ENCODE results near the gene FIGNL2. TPM values are rescaled to one million over a fixed set of nuclear protein-coding genes. Genes with fewer than 3 reads are reported as not detected.
A peak's percentile ranks its signal among the peaks of the same experiment; 100 is the strongest.

FIGNL2 gene
- total and polyA plus RNA-seq, 8 donors, result 0.09 to 0.47 (median 0.15) TPM

GRCh38 chr12:51821440-51822260, 26.9 kb downstream of the FIGNL2 start:
- no peak for TF ChIP-seq CTCF (IDR thresholded peaks at IDR 0.05)
- Histone ChIP-seq H3K27me3 (no peaks in the 10 kb centered on the region), H3K4me1 (no peaks in the 10 kb centered on the region), H3K27ac (peak overlapping the region in 2 of 4 donors; percentile 55 to 82), H3K9me3 (no peaks in the 10 kb centered on the region), H3K4me3 (peak overlapping the region; percentile 31 to 53 (median 43)), H3K36me3 (no peaks in the 10 kb centered on the region)
- 62 to 63% methylated on average over 76 to 101 of the region's 101 CpGs for WGBS, 2 donors
- DNase-seq (peak in 4 of 6 donors; percentile 30 to 85 (median 54)), ATAC-seq (no peak), FAIRE-seq (no peak)
- intact Hi-C loops (cut with DNase I), result loop anchor here in 1 of 3 donors (10.0 kb wide), 1 partner anchor 397 kb away; the partner anchor contains the start of gene SLC4A8

- peak overlapping the region; percentile 31 to 53 (median 43) for H3K4me3 ChIP-seq
- no peaks in the 10 kb centered on the region for H3K36me3 ChIP-seq
- TF ChIP-seq CTCF (IDR thresholded peaks at IDR 0.05), result peak in 2 of 4 donors; percentile 17 to 26
- H3K4me1 ChIP-seq, result no peaks in the 10 kb centered on the region
- WGBS, 2 donors, result 18 to 19% methylated on average over 87 to 113 of the region's 113 CpGs
- DNase-seq (peak; percentile 60 to 89 (median 72)), ATAC-seq (peak; percentile 46 to 73 (median 60)), FAIRE-seq (no peak)
- H3K27ac ChIP-seq, result peak overlapping the region in 3 of 4 donors; percentile 52 to 82 (median 55)
- intact Hi-C loops (cut with DNase I), result loop anchor here in 1 of 3 donors (10.0 kb wide), 1 partner anchor 396 kb away; the partner anchor contains the start of gene SLC4A8
- H3K9me3 ChIP-seq, result no peaks in the 10 kb centered on the region
- no peaks in the 10 kb centered on the region for H3K27me3 ChIP-seq
Observed at GRCh38 chr12:51820526-51821439, 27.7 kb downstream of the FIGNL2 start.

GRCh38 chr12:51819736-51820525, 28.6 kb downstream of the FIGNL2 start:
- ATAC-seq, result peak; percentile 5 to 45 (median 25)

More at GRCh38 chr12:51819736-51820525, 28.6 kb downstream of the FIGNL2 start:
- peak in 4 of 6 donors; percentile 25 to 82 (median 45) for DNase-seq
- no peak for TF ChIP-seq CTCF (IDR thresholded peaks at IDR 0.05)
- Histone ChIP-seq H3K27ac (peak overlapping the region in 3 of 4 donors; percentile 52 to 82 (median 55)), H3K9me3 (no peaks in the 10 kb centered on the region), H3K4me3 (peak overlapping the region; percentile 31 to 50 (median 36)), H3K4me1 (no peaks in the 10 kb centered on the region), H3K36me3 (no peaks in the 10 kb centered on the region), H3K27me3 (no peaks in the 10 kb centered on the region)
- intact Hi-C loops (cut with DNase I), result loop anchor here in 2 of 3 donors (5.0 to 10.0 kb wide), 2 partner anchors 288 to 395 kb away; partner anchors contain the start of gene SLC4A8 (in 1 of the 2)
- 36 to 43% methylated on average over 32 of the region's 32 CpGs for WGBS, 2 donors
- FAIRE-seq, result no peak
